ENCODE data around the gene SLC16A7.
A peak's percentile ranks its signal among the peaks of the same experiment; 100 is the strongest.

SLC16A7 gene

GRCh38 chr12:59594943-59595500 lies 807 bp upstream of the SLC16A7 start:
- H3K79me2 ChIP-seq (ENCODE audit: control insufficient read depth, insufficient read depth, low read length, poor library complexity) = no peaks in the 10 kb centered on the region
- no peaks in the 10 kb centered on the region for H3K9me3 ChIP-seq (ENCODE audit: insufficient read depth, low read depth, low read length)
- H4K12ac ChIP-seq (ENCODE audit: low read depth, low read length) = no peak overlapping the region
- no peak overlapping the region for H2BK120ac ChIP-seq (ENCODE audit: insufficient read depth, low read length, poor library complexity)
- no peak overlapping the region for H3K9ac ChIP-seq (ENCODE audit: low read length)
- H3K4me3 ChIP-seq (ENCODE audit: low read depth, low read length) = no peak overlapping the region
- no CpG with 5 or more reads among the region's 4 CpGs for WGBS (ENCODE audit: extremely low coverage, insufficient coverage, insufficient read length)
- H3K27ac ChIP-seq (ENCODE audit: low read depth, low read length) = no peak overlapping the region
- DNase-seq = no peak
- no peaks in the 10 kb centered on the region for H3K36me3 ChIP-seq (ENCODE audit: control insufficient read depth in 1 of 2, insufficient read depth in 2 of 2, low read length in 2 of 2)
- no peak overlapping the region for H4K8ac ChIP-seq (ENCODE audit: low read depth, low read length)
- no peak overlapping the region for H3K14ac ChIP-seq (ENCODE audit: low read length)
- no peak overlapping the region for H2AK5ac ChIP-seq (ENCODE audit: low read length)
- no peak overlapping the region for H3K4ac ChIP-seq (ENCODE audit: low read depth, low read length)
- no peak overlapping the region for H2BK5ac ChIP-seq (ENCODE audit: low read depth, low read length, poor library complexity)
- peaks cover 4% of the 10 kb centered on the region for H3K27me3 ChIP-seq (ENCODE audit: insufficient read depth, low read length)
- peaks cover 0 to 2% of the 10 kb centered on the region in 2 experiments for H3K4me1 ChIP-seq (ENCODE audit: control insufficient read depth in 1 of 2, insufficient read depth in 2 of 2, low read length in 2 of 2)
- no peak overlapping the region for H2AFZ ChIP-seq (ENCODE audit: insufficient read depth, low read length, poor library complexity)
- H3K4me2 ChIP-seq (ENCODE audit: low read length) = peak overlapping the region; percentile 80
- H3K79me1 ChIP-seq (ENCODE audit: low read length) = no peaks in the 10 kb centered on the region
- H3K18ac ChIP-seq (ENCODE audit: low read length) = no peak overlapping the region
- no peak overlapping the region for H3K23ac ChIP-seq (ENCODE audit: low read length)
- no peak overlapping the region for H2BK12ac ChIP-seq (ENCODE audit: low read length)
- H4K91ac ChIP-seq (ENCODE audit: low read depth, low read length) = no peak overlapping the region

GRCh38 chr12:59595565-59595882 lies 305 bp upstream of the SLC16A7 start:
- Histone ChIP-seq H3K27ac (ENCODE audit: low read depth, low read length) (no peak overlapping the region), H2AK5ac (ENCODE audit: low read length) (no peak overlapping the region), H3K4ac (ENCODE audit: low read depth, low read length) (no peak overlapping the region), H2BK12ac (ENCODE audit: low read length) (no peak overlapping the region), H3K4me2 (ENCODE audit: low read length) (peak overlapping the region; percentile 80), H4K8ac (ENCODE audit: low read depth, low read length) (no peak overlapping the region), H4K91ac (ENCODE audit: low read depth, low read length) (no peak overlapping the region), H3K18ac (ENCODE audit: low read length) (no peak overlapping the region), H3K79me2 (ENCODE audit: control insufficient read depth, insufficient read depth, low read length, poor library complexity) (no peaks in the 10 kb centered on the region), H3K14ac (ENCODE audit: low read length) (no peak overlapping the region), H3K9me3 (ENCODE audit: insufficient read depth, low read depth, low read length) (no peaks in the 10 kb centered on the region), H3K79me1 (ENCODE audit: low read length) (no peaks in the 10 kb centered on the region), H3K4me3 (ENCODE audit: low read depth, low read length) (peak overlapping the region; percentile 57), H3K23ac (ENCODE audit: low read length) (no peak overlapping the region), H2AFZ (ENCODE audit: insufficient read depth, low read length, poor library complexity) (no peak overlapping the region), H3K4me1 (ENCODE audit: control insufficient read depth in 1 of 2, insufficient read depth in 2 of 2, low read length in 2 of 2) (peaks cover 0 to 2% of the 10 kb centered on the region in 2 experiments), H3K36me3 (ENCODE audit: control insufficient read depth in 1 of 2, insufficient read depth in 2 of 2, low read length in 2 of 2) (no peaks in the 10 kb centered on the region), H3K9ac (ENCODE audit: low read length) (no peak overlapping the region), H4K12ac (ENCODE audit: low read depth, low read length) (no peak overlapping the region), H2BK120ac (ENCODE audit: insufficient read depth, low read length, poor library complexity) (no peak overlapping the region), H3K27me3 (ENCODE audit: insufficient read depth, low read length) (peaks cover 4% of the 10 kb centered on the region), H2BK5ac (ENCODE audit: low read depth, low read length, poor library complexity) (no peak overlapping the region)
- no CpG with 5 or more reads among the region's 5 CpGs for WGBS (ENCODE audit: extremely low coverage, insufficient coverage, insufficient read length)
- no peak for DNase-seq

GRCh38 chr12:59597385-59597781 lies 1.6 kb downstream of the SLC16A7 start:
- no peaks in the 10 kb centered on the region for H3K9me3 ChIP-seq (ENCODE audit: insufficient read depth, low read depth, low read length)

GRCh38 chr12:59600171-59600570 lies 4.3 kb downstream of the SLC16A7 start:
- Histone ChIP-seq H3K79me2 (ENCODE audit: control insufficient read depth, insufficient read depth, low read length, poor library complexity) (no peaks in the 10 kb centered on the region), H2AK5ac (ENCODE audit: low read length) (no peak overlapping the region)

More at GRCh38 chr12:59597385-59597781, 1.6 kb downstream of the SLC16A7 start:
- H3K9ac ChIP-seq (ENCODE audit: low read length) = no peak overlapping the region
- no peak overlapping the region for H2BK5ac ChIP-seq (ENCODE audit: low read depth, low read length, poor library complexity)
- no peak overlapping the region for H3K23ac ChIP-seq (ENCODE audit: low read length)
- H3K27ac ChIP-seq (ENCODE audit: low read depth, low read length) = no peak overlapping the region
- H3K14ac ChIP-seq (ENCODE audit: low read length) = no peak overlapping the region
- H3K36me3 ChIP-seq (ENCODE audit: control insufficient read depth in 1 of 2, insufficient read depth in 2 of 2, low read length in 2 of 2) = no peaks in the 10 kb centered on the region
- peak; percentile 5 to 66 for DNase-seq
- no peak overlapping the region for H3K18ac ChIP-seq (ENCODE audit: low read length)
- no peak overlapping the region for H3K4me3 ChIP-seq (ENCODE audit: low read depth, low read length)
- no peak overlapping the region for H2BK12ac ChIP-seq (ENCODE audit: low read length)
- H3K4ac ChIP-seq (ENCODE audit: low read depth, low read length) = no peak overlapping the region
- H2AFZ ChIP-seq (ENCODE audit: insufficient read depth, low read length, poor library complexity) = no peak overlapping the region
- H4K12ac ChIP-seq (ENCODE audit: low read depth, low read length) = no peak overlapping the region
- H4K8ac ChIP-seq (ENCODE audit: low read depth, low read length) = no peak overlapping the region
- H2AK5ac ChIP-seq (ENCODE audit: low read length) = no peak overlapping the region
- no peaks in the 10 kb centered on the region for H3K79me2 ChIP-seq (ENCODE audit: control insufficient read depth, insufficient read depth, low read length, poor library complexity)
- no peaks in the 10 kb centered on the region for H3K79me1 ChIP-seq (ENCODE audit: low read length)
- no peak overlapping the region for H2BK120ac ChIP-seq (ENCODE audit: insufficient read depth, low read length, poor library complexity)
- H3K4me1 ChIP-seq (ENCODE audit: control insufficient read depth in 1 of 2, insufficient read depth in 2 of 2, low read length in 2 of 2) = peaks cover 0 to 2% of the 10 kb centered on the region in 2 experiments
- H3K4me2 ChIP-seq (ENCODE audit: low read length) = peak overlapping the region; percentile 80
- H4K91ac ChIP-seq (ENCODE audit: low read depth, low read length) = no peak overlapping the region
- peaks cover 4% of the 10 kb centered on the region for H3K27me3 ChIP-seq (ENCODE audit: insufficient read depth, low read length)
- no CpG with 5 or more reads among the region's 2 CpGs for WGBS (ENCODE audit: extremely low coverage, insufficient coverage, insufficient read length)

More at GRCh38 chr12:59600171-59600570, 4.3 kb downstream of the SLC16A7 start:
- no peak overlapping the region for H3K4me3 ChIP-seq (ENCODE audit: low read depth, low read length)
- H3K27me3 ChIP-seq (ENCODE audit: insufficient read depth, low read length) = peaks cover 4% of the 10 kb centered on the region
- H3K18ac ChIP-seq (ENCODE audit: low read length) = no peak overlapping the region
- no peak overlapping the region for H3K23ac ChIP-seq (ENCODE audit: low read length)
- H3K36me3 ChIP-seq (ENCODE audit: control insufficient read depth in 1 of 2, insufficient read depth in 2 of 2, low read length in 2 of 2) = no peaks in the 10 kb centered on the region
- H3K9me3 ChIP-seq (ENCODE audit: insufficient read depth, low read depth, low read length) = no peaks in the 10 kb centered on the region
- peaks cover 0 to 2% of the 10 kb centered on the region in 2 experiments for H3K4me1 ChIP-seq (ENCODE audit: control insufficient read depth in 1 of 2, insufficient read depth in 2 of 2, low read length in 2 of 2)
- H3K4me2 ChIP-seq (ENCODE audit: low read length) = no peak overlapping the region
- no peak overlapping the region for H2BK5ac ChIP-seq (ENCODE audit: low read depth, low read length, poor library complexity)
- H3K14ac ChIP-seq (ENCODE audit: low read length) = no peak overlapping the region
- no peak overlapping the region for H3K9ac ChIP-seq (ENCODE audit: low read length)
- H3K4ac ChIP-seq (ENCODE audit: low read depth, low read length) = no peak overlapping the region
- H3K27ac ChIP-seq (ENCODE audit: low read depth, low read length) = no peak overlapping the region
- no peak for DNase-seq
- no peaks in the 10 kb centered on the region for H3K79me1 ChIP-seq (ENCODE audit: low read length)
- H2AFZ ChIP-seq (ENCODE audit: insufficient read depth, low read length, poor library complexity) = no peak overlapping the region
- H4K8ac ChIP-seq (ENCODE audit: low read depth, low read length) = no peak overlapping the region
- no peak overlapping the region for H4K91ac ChIP-seq (ENCODE audit: low read depth, low read length)
- H4K12ac ChIP-seq (ENCODE audit: low read depth, low read length) = no peak overlapping the region
- no peak overlapping the region for H2BK12ac ChIP-seq (ENCODE audit: low read length)
- no peak overlapping the region for H2BK120ac ChIP-seq (ENCODE audit: insufficient read depth, low read length, poor library complexity)
